Endothelial cell (in vitro differentiated cells): ENCODE measurements around the gene TCOF1. TPM values are rescaled to one million over a fixed set of nuclear protein-coding genes. Genes with fewer than 3 reads are reported as not detected.

Source experiments
- DNase-seq: peaks from one replicate; pipeline ENCODE4 v3.0.0; 2021; ENCODE audit warnings: low spot score
- H3K27ac Mint-ChIP-seq: one replicate; pipeline ENCODE4 v1.8.0; 2021; ENCODE audit warnings: mixed read lengths, inconsistent platforms; ENCODE audit not compliant: unreplicated experiment
- H3K27me3 Mint-ChIP-seq: one replicate; pipeline ENCODE4 v1.8.0; 2021; ENCODE audit warnings: mild to moderate bottlenecking, moderate library complexity, mixed read lengths, inconsistent platforms; ENCODE audit not compliant: unreplicated experiment
- H3K36me3 Mint-ChIP-seq: one replicate; pipeline ENCODE4 v1.8.0; 2021; ENCODE audit warnings: mild to moderate bottlenecking, low read depth, mixed read lengths, inconsistent platforms; ENCODE audit not compliant: unreplicated experiment
- H3K4me1 Mint-ChIP-seq: one replicate; pipeline ENCODE4 v1.8.0; 2021; ENCODE audit warnings: mild to moderate bottlenecking, mixed read lengths, inconsistent platforms; ENCODE audit not compliant: unreplicated experiment
- H3K4me3 Mint-ChIP-seq: one replicate; pipeline ENCODE4 v1.8.0; 2021; ENCODE audit warnings: mild to moderate bottlenecking, mixed read lengths, inconsistent platforms; ENCODE audit not compliant: unreplicated experiment
- H3K9me3 Mint-ChIP-seq: one replicate; pipeline ENCODE4 v1.8.0; 2021; ENCODE audit warnings: mixed read lengths, inconsistent platforms; ENCODE audit not compliant: unreplicated experiment
- total RNA-seq: library from RNA; stranded (reverse); fragmentation: NEBNext Ultra II Directional; extraction: Animal tissue kit (Norgen Biotek cat#: 25700); gene quantifications from one replicate; pipeline ENCODE4 v1.2.1, GENCODE V29; 2021; ENCODE audit not compliant: unreplicated experiment
- TF ChIP-seq, protein P1 (sequence below): fragments of 200-600 bp; sonication (generic); IDR thresholded peaks from one replicate; pipeline ENCODE4 v1.5.0; 2021; ENCODE audit warnings: antibody characterized with exemption; ENCODE audit not compliant: unreplicated experiment

The TCOF1 gene
- total RNA-seq, 1 donor from 2014 or later: 41.5 TPM

- H3K4me3 Mint-ChIP-seq: peak overlapping the region; percentile 18
- no peak for DNase-seq
- no peaks in the 10 kb centered on the region for H3K9me3 Mint-ChIP-seq
- peak overlapping the region; percentile 95 for H3K27ac Mint-ChIP-seq
- H3K4me1 Mint-ChIP-seq: peaks cover 49% of the 10 kb centered on the region
- peaks cover 3% of the 10 kb centered on the region for H3K27me3 Mint-ChIP-seq
- peaks cover 27% of the 10 kb centered on the region for H3K36me3 Mint-ChIP-seq
- TF ChIP-seq, protein P1, sequence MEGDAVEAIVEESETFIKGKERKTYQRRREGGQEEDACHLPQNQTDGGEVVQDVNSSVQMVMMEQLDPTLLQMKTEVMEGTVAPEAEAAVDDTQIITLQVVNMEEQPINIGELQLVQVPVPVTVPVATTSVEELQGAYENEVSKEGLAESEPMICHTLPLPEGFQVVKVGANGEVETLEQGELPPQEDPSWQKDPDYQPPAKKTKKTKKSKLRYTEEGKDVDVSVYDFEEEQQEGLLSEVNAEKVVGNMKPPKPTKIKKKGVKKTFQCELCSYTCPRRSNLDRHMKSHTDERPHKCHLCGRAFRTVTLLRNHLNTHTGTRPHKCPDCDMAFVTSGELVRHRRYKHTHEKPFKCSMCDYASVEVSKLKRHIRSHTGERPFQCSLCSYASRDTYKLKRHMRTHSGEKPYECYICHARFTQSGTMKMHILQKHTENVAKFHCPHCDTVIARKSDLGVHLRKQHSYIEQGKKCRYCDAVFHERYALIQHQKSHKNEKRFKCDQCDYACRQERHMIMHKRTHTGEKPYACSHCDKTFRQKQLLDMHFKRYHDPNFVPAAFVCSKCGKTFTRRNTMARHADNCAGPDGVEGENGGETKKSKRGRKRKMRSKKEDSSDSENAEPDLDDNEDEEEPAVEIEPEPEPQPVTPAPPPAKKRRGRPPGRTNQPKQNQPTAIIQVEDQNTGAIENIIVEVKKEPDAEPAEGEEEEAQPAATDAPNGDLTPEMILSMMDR: no peak
Measured at GRCh38 chr5:150440948-150441812, 83.7 kb downstream of the TCOF1 start.

- Mint-ChIP-seq H3K36me3 (peaks cover 35% of the 10 kb centered on the region), H3K4me1 (peaks cover 55% of the 10 kb centered on the region), H3K27ac (peak overlapping the region; percentile 95), H3K27me3 (peaks cover 4% of the 10 kb centered on the region), H3K4me3 (no peak overlapping the region), H3K9me3 (no peaks in the 10 kb centered on the region)
- DNase-seq: no peak
- TF ChIP-seq, protein P1: no peak
Measured at GRCh38 chr5:150441813-150442698, 84.6 kb downstream of the TCOF1 start.

DNA sequence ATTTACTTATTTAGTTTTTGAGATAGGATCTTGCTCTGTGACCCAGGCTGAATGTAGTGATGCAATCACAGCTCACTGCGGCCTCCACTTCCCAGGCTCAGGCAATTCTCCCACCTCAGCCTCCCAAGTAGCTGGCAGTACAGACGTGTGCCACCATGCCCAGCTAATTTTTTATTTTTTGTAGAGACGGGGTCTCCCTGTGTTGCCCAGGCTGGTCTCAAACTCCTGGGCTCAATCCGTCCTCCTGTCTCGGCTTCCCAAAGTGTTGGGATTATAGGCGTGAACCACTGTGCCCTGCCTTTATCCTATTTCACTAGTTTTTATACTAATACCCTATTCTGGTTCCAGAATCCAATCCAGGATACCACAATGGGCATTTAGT lies 85.2 kb downstream of the TCOF1 start:
- Mint-ChIP-seq H3K4me1 (peaks cover 53% of the 10 kb centered on the region), H3K36me3 (peaks cover 42% of the 10 kb centered on the region), H3K27me3 (peaks cover 4% of the 10 kb centered on the region), H3K9me3 (no peaks in the 10 kb centered on the region), H3K4me3 (no peak overlapping the region), H3K27ac (peak overlapping the region; percentile 53)
- TF ChIP-seq, protein P1: no peak
- no peak for DNase-seq

DNA sequence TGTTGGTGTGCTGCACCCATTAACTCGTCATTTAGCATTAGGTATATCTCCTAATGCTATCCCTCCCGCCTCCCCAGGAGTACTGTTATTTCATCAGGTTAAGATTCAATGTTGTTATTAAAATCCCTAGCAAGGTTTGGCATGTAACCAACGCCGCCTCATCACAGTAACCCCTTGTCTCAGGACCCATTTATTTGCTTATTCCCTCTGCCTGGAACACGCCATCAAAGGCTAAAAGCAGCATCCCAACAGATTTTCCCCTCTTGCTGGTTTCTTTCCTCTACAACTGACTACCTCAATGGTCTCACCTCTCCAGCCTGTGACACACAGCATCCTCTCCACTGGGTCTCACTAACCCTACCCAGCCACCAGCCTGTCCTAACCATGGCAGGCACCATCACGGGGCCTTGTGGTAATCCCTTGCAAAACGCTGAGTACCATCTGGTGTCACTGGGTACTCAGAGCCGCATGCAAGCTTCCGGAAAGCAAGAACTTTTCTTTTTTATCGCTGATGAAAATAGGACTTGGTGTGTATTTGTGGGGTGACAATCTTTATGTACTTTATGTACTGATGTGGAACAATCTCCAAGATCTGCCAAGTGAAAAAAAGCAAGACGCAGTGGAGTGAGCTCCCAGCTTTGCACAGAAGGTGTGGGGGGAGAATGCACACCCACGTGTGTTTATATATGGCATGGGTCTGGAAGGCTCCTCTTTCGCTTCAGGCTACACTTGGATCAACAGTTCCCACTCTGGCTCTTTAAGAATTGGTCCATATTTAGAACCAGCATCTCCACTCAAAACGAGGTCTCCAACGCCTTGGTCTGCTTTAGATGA lies 86.0 kb downstream of the TCOF1 start:
- peaks cover 4% of the 10 kb centered on the region for H3K27me3 Mint-ChIP-seq
- H3K4me1 Mint-ChIP-seq: peaks cover 57% of the 10 kb centered on the region
- peak overlapping the region; percentile 53 for H3K27ac Mint-ChIP-seq
- H3K9me3 Mint-ChIP-seq: no peaks in the 10 kb centered on the region
- H3K4me3 Mint-ChIP-seq: no peak overlapping the region
- no peak for DNase-seq
- TF ChIP-seq, protein P1: no peak
- peaks cover 49% of the 10 kb centered on the region for H3K36me3 Mint-ChIP-seq
